ENCODE results near the gene EMSY.

- TF ChIP-seq ARNT (IDR thresholded peaks at IDR 0.05) (no peak), ZNF362 (CRISPR knock-in tag; IDR thresholded peaks at IDR 0.05; ENCODE audit: borderline replicate concordance) (no peak), CEBPB (IDR thresholded peaks at IDR 0.05; ENCODE audit: borderline replicate concordance, low read depth, low read length) (no peak), NFE2 (CRISPR knock-in tag; IDR thresholded peaks at IDR 0.05) (no peak)
- TF ChIP-seq, protein P1, sequence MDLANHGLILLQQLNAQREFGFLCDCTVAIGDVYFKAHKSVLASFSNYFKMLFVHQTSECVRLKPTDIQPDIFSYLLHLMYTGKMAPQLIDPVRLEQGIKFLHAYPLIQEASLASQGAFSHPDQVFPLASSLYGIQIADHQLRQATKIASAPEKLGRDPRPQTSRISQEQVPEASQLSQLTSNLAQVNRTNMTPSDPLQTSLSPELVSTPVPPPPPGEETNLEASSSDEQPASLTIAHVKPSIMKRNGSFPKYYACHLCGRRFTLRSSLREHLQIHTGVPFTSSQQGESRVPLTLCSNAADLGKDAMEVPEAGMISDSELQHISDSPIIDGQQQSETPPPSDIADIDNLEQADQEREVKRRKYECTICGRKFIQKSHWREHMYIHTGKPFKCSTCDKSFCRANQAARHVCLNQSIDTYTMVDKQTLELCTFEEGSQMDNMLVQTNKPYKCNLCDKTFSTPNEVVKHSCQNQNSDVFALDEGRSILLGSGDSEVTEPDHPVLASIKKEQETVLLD (CRISPR knock-in tag; IDR thresholded peaks at IDR 0.05; ENCODE audit: low read depth), result no peak
Measured at GRCh38 chr11:76601724-76602123, 156.9 kb downstream of the EMSY start.
